Measurements from ENCODE around the gene FGF1.

- TF ChIP-seq CTCF (IDR thresholded peaks at IDR 0.05): no peak
- no peak for TF ChIP-seq POLR2A (IDR thresholded peaks at IDR 0.05)
These were observed 23.9 kb downstream of the FGF1 start for GRCh38 chr5:142661957-142662356.
